Measurements from ENCODE around the gene PPP6R3. TPM values are rescaled to one million over a fixed set of nuclear protein-coding genes. Genes with fewer than 3 reads are reported as not detected.

Gene PPP6R3
- total RNA-seq, 4 donors from 2014 or later, result 76.6 to 130 (median 94.0) TPM

DNA sequence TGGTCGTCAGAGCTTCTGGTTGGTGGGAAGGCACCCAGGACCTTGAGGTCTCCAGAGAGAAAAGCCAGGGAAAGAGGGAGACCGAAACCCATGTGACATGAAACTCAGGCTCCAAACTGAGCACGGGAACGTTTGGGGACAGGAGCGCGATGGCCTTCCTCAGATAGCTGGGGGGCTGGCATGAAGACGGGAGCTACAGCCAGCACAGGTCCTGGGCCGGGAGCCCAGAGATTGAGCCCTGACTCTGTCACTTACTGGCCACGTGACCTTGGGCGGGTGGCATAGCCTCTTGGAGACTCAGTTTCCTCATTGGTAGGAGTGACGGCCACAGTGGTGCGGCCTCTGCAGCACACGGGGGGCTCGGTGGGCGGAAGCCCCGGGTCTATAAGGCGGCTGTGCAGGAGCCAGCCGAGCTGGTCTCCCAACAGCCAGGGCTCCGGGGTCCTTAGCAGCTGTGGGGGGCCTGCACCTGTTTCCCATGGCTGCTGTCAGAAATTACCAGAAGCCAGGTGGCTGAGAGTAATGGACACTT lies 36.4 kb upstream of the PPP6R3 start:
- DNase-seq, result no peak
- no peak overlapping the region for H3K4me3 ChIP-seq
- H3K27me3 ChIP-seq, result no peaks in the 10 kb centered on the region
- H3K9me3 ChIP-seq, result peaks cover 0 to 4% (median under 1%) of the 10 kb centered on the region in 3 donors
- H3K4me1 ChIP-seq, result no peaks in the 10 kb centered on the region
- H3K27ac ChIP-seq, result no peak overlapping the region
- WGBS, 2 donors, result 40 to 93% methylated on average over 1 to 8 of the region's 19 CpGs
- H3K36me3 ChIP-seq, result peaks cover 10 to 93% (median 28%) of the 10 kb centered on the region in 3 donors
- intact Hi-C loops (cut with DNase I), result no loop called here
- no peak for TF ChIP-seq POLR2A (IDR thresholded peaks at IDR 0.05)
- TF ChIP-seq, protein P1, sequence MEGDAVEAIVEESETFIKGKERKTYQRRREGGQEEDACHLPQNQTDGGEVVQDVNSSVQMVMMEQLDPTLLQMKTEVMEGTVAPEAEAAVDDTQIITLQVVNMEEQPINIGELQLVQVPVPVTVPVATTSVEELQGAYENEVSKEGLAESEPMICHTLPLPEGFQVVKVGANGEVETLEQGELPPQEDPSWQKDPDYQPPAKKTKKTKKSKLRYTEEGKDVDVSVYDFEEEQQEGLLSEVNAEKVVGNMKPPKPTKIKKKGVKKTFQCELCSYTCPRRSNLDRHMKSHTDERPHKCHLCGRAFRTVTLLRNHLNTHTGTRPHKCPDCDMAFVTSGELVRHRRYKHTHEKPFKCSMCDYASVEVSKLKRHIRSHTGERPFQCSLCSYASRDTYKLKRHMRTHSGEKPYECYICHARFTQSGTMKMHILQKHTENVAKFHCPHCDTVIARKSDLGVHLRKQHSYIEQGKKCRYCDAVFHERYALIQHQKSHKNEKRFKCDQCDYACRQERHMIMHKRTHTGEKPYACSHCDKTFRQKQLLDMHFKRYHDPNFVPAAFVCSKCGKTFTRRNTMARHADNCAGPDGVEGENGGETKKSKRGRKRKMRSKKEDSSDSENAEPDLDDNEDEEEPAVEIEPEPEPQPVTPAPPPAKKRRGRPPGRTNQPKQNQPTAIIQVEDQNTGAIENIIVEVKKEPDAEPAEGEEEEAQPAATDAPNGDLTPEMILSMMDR (IDR thresholded peaks at IDR 0.05), result no peak

DNA sequence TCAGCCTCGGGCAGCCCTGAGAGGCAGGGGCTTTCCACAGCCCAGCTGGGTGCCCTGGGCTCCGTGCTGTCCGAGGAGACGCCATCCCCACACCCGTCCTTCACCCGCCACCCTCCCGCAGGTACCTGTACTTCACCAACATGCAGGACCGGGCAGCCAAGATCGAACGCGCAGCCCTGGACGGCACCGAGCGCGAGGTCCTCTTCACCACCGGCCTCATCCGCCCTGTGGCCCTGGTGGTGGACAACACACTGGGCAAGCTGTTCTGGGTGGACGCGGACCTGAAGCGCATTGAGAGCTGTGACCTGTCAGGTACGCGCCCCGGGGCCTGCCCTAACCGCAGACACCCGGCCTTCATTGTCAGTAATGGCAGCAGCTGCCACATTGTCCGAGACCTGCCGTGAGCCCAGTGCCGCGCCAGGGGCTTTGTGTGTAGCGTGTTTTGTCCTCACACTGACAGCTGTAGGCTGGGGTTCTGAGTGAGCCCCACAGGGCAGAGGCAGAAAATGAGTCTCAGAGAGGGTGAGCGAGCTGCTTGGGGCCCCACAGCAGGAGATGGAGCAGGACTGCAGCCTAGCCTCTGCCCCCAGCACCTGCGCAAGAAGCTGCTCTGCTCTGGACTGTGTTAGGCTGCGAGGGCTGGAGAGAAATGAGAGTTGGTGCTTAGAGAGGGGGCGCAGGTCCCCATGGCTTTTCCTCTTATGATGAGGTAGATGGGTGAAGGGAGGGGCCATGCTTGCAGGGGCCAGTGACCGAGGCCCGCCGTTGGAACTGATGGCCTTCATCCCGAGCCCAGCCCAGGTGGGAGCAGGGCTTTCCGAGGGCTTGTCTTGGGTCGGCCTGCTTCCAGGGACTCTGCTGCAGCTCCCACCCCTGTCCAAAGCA lies 35.3 kb upstream of the PPP6R3 start:
- peaks cover 11 to 93% (median 31%) of the 10 kb centered on the region in 3 donors for H3K36me3 ChIP-seq
- H3K27me3 ChIP-seq, result no peaks in the 10 kb centered on the region
- intact Hi-C loops (cut with DNase I), result no loop called here
- H3K4me1 ChIP-seq, result no peaks in the 10 kb centered on the region
- H3K9me3 ChIP-seq, result peaks cover 0 to 14% (median 8%) of the 10 kb centered on the region in 3 donors
- WGBS, 2 donors, result 93 to 95% methylated on average over 12 to 23 of the region's 40 CpGs
- no peak overlapping the region for H3K4me3 ChIP-seq
- no peak for DNase-seq
- no peak for TF ChIP-seq POLR2A (IDR thresholded peaks at IDR 0.05)
- TF ChIP-seq, protein P1 (IDR thresholded peaks at IDR 0.05), result no peak
- H3K27ac ChIP-seq, result no peak overlapping the region

DNA sequence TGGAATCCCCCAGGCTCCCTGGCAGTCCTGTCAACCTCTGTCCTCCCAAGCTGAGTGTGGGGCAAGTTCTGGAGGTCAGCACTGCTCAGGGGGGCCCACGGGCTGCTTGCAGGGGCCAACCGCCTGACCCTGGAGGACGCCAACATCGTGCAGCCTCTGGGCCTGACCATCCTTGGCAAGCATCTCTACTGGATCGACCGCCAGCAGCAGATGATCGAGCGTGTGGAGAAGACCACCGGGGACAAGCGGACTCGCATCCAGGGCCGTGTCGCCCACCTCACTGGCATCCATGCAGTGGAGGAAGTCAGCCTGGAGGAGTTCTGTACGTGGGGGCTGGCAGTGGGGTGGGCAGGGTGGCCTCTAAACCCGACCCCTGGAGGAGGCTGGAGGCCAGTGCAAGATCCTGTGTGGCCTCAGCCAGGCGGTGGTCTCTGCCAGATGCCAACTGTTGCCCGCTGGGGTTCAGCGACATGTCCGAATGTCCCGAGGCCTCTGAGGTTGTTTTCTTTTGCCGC lies 34.6 kb upstream of the PPP6R3 start:
- TF ChIP-seq, protein P1 (IDR thresholded peaks at IDR 0.05), result no peak
- TF ChIP-seq POLR2A (IDR thresholded peaks at IDR 0.05), result no peak
- Histone ChIP-seq H3K27me3 (no peaks in the 10 kb centered on the region), H3K36me3 (peaks cover 18 to 93% (median 31%) of the 10 kb centered on the region in 3 donors), H3K4me3 (no peak overlapping the region), H3K27ac (no peak overlapping the region), H3K4me1 (no peaks in the 10 kb centered on the region), H3K9me3 (peaks cover 0 to 14% (median 8%) of the 10 kb centered on the region in 3 donors)
- intact Hi-C loops (cut with DNase I), result no loop called here
- WGBS, 2 donors, result 96 to 98% methylated on average over 6 to 8 of the region's 21 CpGs
- DNase-seq, result no peak

GRCh38 chr11:68429661-68430060 lies 30.9 kb upstream of the PPP6R3 start:
- H3K27ac ChIP-seq, result no peak overlapping the region
- WGBS, 2 donors, result 93 to 98% methylated on average over 3 of the region's 3 CpGs
- H3K36me3 ChIP-seq, result peaks cover 16 to 98% (median 50%) of the 10 kb centered on the region in 3 donors
- H3K27me3 ChIP-seq, result no peaks in the 10 kb centered on the region
- H3K4me3 ChIP-seq, result no peak overlapping the region
- peaks cover 0 to 14% (median 8%) of the 10 kb centered on the region in 3 donors for H3K9me3 ChIP-seq
- H3K4me1 ChIP-seq, result no peaks in the 10 kb centered on the region
- TF ChIP-seq, protein P1 (IDR thresholded peaks at IDR 0.05), result no peak
- no peak for TF ChIP-seq POLR2A (IDR thresholded peaks at IDR 0.05)
- intact Hi-C loops (cut with DNase I), result no loop called here
- DNase-seq, result no peak

GRCh38 chr11:68430384-68430783 lies 30.2 kb upstream of the PPP6R3 start:
- 100% methylated on average over 2 to 3 of the region's 5 CpGs for WGBS, 2 donors
- no peak overlapping the region for H3K4me3 ChIP-seq
- TF ChIP-seq, protein P1 (IDR thresholded peaks at IDR 0.05), result no peak
- no peak for TF ChIP-seq POLR2A (IDR thresholded peaks at IDR 0.05)
- no peak for DNase-seq
- intact Hi-C loops (cut with DNase I), result no loop called here
- peaks cover 13 to 98% (median 46%) of the 10 kb centered on the region in 3 donors for H3K36me3 ChIP-seq
- H3K9me3 ChIP-seq, result peaks cover 0 to 14% (median 8%) of the 10 kb centered on the region in 3 donors
- H3K4me1 ChIP-seq, result no peaks in the 10 kb centered on the region
- H3K27me3 ChIP-seq, result no peaks in the 10 kb centered on the region
- H3K27ac ChIP-seq, result no peak overlapping the region

All from esophagus squamous epithelium (tissue), 5 donors.